ENCODE measurements around the gene TCF25.
A peak's percentile ranks its signal among the peaks of the same experiment; 100 is the strongest.
"Not testable (repeated sequence)": the region's sequence is repeated elsewhere in the genome, so short reads cannot be mapped to it uniquely, and the experiment has no call there.

The TCF25 gene

DNA sequence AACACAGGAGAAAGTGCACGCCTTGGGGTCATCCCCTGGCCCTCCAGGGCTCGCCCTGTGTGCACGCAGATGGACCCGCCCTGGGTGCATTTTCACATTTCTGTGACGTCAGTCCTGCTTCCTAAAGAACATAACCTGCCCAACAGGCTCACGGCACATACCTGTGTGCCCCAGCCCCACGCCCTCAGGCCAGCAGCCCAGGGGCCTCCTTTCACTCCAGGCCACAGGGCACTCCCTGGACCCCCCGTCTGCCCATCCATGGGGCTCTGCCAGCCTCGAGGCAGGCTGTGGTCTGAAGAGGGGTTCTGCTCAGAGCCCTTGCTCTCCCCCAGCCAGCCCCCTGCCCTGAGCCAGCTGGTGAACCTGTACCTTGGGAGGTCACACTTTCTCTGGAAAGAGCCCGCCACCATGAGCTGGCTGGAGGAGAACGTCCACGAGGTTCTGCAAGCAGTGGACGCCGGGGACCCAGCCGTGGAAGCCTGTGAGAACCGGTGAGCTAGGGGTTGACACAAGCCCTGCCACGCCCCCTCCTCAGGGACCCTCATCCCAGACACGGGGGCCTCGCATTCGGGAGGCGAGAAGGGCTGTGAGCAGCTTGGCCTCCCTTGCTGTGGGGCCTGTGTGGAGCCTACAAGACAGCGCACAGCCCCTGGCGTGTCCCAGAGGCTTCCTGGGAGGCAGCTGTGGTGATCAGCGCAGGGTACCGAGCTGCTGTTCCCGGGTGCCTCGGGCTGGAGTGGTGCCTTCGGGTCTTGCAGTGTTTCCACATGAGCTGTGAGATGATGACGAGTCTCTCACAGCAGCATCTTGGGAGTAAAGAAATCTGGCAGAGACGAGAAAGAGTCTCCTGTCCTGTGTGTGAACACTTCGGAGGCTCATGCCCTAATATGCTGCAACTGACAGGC lies 31.5 kb downstream of the TCF25 start:
- DNase-seq: no peak

GRCh38 chr16:89905511-89906139 lies 32.2 kb downstream of the TCF25 start:
- DNase-seq: no peak

DNA sequence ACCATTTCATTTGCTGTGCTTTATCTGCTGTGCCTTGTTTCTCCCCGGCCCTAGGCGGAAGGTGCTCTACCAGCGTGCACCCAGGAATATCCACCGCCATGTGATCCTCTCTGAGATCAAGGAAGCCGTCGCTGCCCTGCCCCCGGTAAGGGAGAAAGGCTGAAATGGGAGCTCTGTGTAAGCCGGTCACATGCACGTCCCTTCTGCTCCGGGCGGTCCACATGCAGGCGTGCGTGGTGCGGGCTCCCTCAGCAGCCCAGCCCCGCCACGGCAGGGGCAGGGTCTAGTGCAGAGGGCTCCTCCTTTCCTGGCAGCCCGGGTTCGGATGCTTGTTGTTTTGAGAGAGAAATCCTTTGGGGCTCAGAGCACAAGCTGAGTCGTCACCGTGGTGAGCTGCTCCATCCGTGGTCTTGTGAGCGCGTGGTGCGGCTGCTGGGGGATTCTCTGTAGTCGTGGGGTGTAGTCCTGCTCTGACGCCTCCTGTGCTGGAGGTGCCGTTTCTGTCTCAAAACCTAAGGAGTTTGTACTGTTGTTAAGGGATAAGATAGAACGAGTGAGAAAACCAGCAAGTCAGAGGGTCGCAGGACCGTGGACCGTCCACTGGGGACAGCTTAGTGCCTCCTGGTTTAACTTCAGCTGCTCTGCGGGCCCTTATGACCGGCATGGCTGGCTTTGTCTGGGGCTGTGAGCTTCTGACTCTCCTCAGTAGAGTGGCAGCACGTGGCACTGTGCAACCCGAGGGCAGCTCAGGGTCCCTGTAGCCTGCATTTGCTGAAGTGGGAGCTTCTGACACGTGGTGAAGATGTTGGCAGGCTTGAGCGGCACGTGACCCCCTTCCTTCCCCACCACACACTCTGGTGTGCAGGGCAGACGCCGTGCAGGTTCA lies 33.0 kb downstream of the TCF25 start:
- DNase-seq: no peak

GRCh38 chr16:89907055-89907814 lies 33.8 kb downstream of the TCF25 start:
- DNase-seq: no peak

- no peak for DNase-seq
Observed at GRCh38 chr16:89908236-89908635, 34.8 kb downstream of the TCF25 start.

- DNase-seq: peak in 53 of 56 donors; percentile 13 to 90 (median 67)
Observed at GRCh38 chr16:89909777-89910716, 36.7 kb downstream of the TCF25 start.

GRCh38 chr16:89910717-89911354 lies 37.4 kb downstream of the TCF25 start:
- DNase-seq: no peak

DNA sequence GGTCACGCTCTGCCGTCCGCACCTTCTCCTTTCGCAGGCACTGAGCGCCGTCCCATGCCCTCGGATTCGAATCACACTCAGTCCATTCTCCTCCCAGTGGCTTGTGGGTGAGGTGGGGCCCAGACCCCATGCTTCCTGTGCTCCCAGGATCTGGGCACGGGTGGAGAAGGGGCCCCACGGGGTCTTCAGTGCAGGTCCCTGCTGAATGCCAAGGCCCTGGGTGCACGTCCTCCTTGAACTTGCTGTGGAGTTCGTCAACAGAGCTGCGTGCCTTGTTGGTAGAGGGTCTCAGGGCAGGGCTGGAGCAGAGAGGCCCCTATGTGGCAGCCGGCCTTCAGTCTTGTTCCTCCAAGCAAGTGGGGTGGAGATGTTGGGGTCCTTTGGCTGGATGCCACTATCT lies 38.0 kb downstream of the TCF25 start:
- DNase-seq: no peak

DNA sequence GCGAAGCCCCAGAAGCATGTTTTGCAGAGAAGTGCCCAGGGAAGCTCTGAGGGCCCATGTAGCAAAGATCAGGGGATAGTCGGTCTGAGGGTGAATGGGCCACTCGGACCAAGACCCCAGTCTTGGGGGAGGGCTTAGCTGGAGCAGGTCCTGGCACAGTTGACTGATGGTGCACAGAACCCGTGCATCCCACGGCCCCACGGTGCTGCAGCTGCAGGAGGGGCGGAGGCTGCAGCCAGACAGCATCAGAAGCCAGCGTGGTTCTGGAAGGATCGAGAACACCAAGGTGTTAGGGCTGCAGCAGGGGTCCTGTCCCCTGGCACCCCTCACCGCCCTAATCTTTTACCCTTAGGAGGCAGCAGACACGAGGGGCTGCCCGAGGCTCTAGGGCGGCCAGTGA lies 38.8 kb downstream of the TCF25 start:
- DNase-seq: no peak

GRCh38 chr16:89912627-89913026 lies 39.2 kb downstream of the TCF25 start:
- no peak for DNase-seq

GRCh38 chr16:89913408-89914387 lies 40.3 kb downstream of the TCF25 start:
- DNase-seq: no peak

- DNase-seq: not testable (repeated sequence)
Observed at GRCh38 chr16:89914642-89915285, 41.4 kb downstream of the TCF25 start.

DNA sequence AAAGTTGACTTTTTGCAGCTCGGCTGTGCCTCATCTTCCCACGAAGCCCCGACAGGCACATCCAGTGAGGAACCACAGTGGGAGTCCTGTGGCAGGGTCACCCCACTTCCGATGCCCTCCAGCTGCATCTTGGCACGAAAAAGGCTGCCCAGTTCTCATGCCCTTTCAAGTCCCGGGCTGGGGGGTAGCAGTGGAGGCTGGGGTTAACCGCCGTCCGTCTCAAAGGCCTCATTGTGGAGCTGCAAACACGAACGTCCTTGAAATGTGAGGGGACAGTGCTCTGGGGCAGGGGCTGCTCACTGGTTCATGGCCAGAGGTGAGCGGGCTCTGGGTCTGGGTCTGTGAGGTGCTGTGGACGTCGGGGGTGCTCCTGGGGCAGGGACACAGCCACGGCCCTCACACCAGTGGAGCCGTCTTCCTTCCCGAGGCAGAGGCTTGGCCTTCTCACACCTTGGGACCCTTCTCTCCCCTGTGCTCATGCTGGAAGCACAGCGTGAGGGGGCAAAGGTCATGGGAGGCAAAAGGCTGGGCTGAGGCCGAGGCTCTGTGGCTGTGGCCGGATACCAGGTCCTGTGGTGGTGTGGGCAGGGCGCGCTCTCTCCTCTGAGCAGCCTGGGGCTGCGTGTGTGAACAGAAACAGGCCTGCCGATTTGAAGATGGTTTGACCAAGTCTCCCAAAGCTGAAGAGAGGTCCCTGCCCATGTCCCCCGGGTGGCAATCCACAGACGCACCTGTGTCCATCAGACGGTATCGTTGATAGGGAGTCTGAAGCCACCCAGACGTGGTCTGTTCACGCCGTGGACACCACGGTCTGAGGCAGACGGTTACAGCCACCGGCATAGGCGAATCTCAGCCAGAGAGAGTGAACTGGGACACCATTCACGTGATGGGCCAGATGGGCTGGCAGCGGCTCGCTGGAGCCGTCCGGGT lies 42.2 kb downstream of the TCF25 start:
- peak in 4 of 56 donors; percentile 4 to 40 (median 30) for DNase-seq

- peak in 37 of 56 donors; percentile 6 to 72 (median 35) for DNase-seq
Observed at GRCh38 chr16:89917773-89918452, 44.5 kb downstream of the TCF25 start.

All from nucleus accumbens (tissue), 56 donors.